K562 (cell line): ENCODE results near the gene FFAR1. TPM values are rescaled to one million over a fixed set of nuclear protein-coding genes. Genes with fewer than 3 reads are reported as not detected.

Experiments used
- CCNT2 ChIP-seq: IDR thresholded peaks from 2 replicates; pipeline ENCODE4 v1.6.1; 2011; ENCODE audit warnings: borderline replicate concordance, low read depth, mild to moderate bottlenecking, moderate library complexity, mixed read lengths, low read length; ENCODE audit not compliant: insufficient read length; ENCODE audit errors: extremely low read depth
- MEF2A ChIP-seq: IDR thresholded peaks from 2 replicates; pipeline ENCODE4 v1.6.1; 2011; ENCODE audit warnings: low read depth, mild to moderate bottlenecking, low read length, moderate library complexity; ENCODE audit not compliant: control insufficient read depth
- polyA plus RNA-seq, 8 experiments: library from polyadenylated mRNA; depleted of rRNA in 4 of 8; stranded (reverse) in 5 of 8; unstranded in 3 of 8; fragments of >200 nt; fragmentation: Nextera tagmentation in 2 of 8; fragmentation: Illumina TruSeq in 1 of 8; extraction: Ambion mirVana in 2 of 8; extraction: Trizol in 1 of 8; gene quantifications; 2 replicates each; pipeline versions ENCODE4 v1.2.1 to v1.2.3, GENCODE V29; 2011 to 2014; ENCODE audit warnings: inconsistent platforms in 1 of 8, missing spikeins in 1 of 8
- total RNA-seq, 7 experiments: library from RNA; depleted of rRNA in 6 of 7; stranded (reverse); fragments of >200 nt in 6 of 7; fragmentation: Illumina TruSeq in 2 of 7; extraction: Trizol in 2 of 7; gene quantifications; 2 replicates each; pipeline versions ENCODE4 v1.2.1 to v1.2.3, GENCODE V29; 2011 to 2021; ENCODE audit warnings: low replicate concordance in 1 of 7
- TF ChIP-seq, protein P1 (sequence below), 2 experiments: fragments of 450-650 bp; formaldehyde crosslinking in 1 of 2; IDR thresholded peaks; 2 replicates each; pipeline versions ENCODE4 v1.4.0 to v1.6.1; 2014 to 2020; ENCODE audit warnings: mild to moderate bottlenecking in 2 of 2, borderline replicate concordance in 1 of 2, low read depth in 1 of 2
- TF ChIP-seq, protein P2 (sequence below): fragments of 450-650 bp; formaldehyde crosslinking; IDR thresholded peaks from 2 replicates; pipeline ENCODE4 v1.4.0; 2022; ENCODE audit warnings: mild to moderate bottlenecking, moderate library complexity
- TF ChIP-seq, protein P3 (sequence below): fragments of 250-450 bp; sonication (Bioruptor Pico); IDR thresholded peaks from 2 replicates; pipeline ENCODE4 v1.4.0; 2020; ENCODE audit warnings: mild to moderate bottlenecking
- TF ChIP-seq, protein P4 (sequence below): fragments of 250-450 bp; sonication (Bioruptor Pico); IDR thresholded peaks from 2 replicates; pipeline ENCODE4 v1.5.1; 2021; ENCODE audit warnings: mild to moderate bottlenecking
- TF ChIP-seq, protein P5 (sequence below): fragments of 250-450 bp; sonication (Bioruptor Pico); IDR thresholded peaks from 2 replicates; pipeline ENCODE4 v1.4.0; 2020; ENCODE audit warnings: mild to moderate bottlenecking, moderate library complexity, borderline replicate concordance
- TF ChIP-seq, protein P6 (sequence below): IDR thresholded peaks from 2 replicates; pipeline ENCODE4 v1.6.1; 2011; ENCODE audit warnings: borderline replicate concordance, low read depth, mild to moderate bottlenecking, moderate library complexity, low read length; ENCODE audit not compliant: insufficient read depth, poor library complexity, severe bottlenecking

Gene FFAR1
- total and polyA plus RNA-seq, 9 of the 15 experiments (the other 6 are each of a cell fraction or from before 2014, with no cell fraction given) = not detected

DNA sequence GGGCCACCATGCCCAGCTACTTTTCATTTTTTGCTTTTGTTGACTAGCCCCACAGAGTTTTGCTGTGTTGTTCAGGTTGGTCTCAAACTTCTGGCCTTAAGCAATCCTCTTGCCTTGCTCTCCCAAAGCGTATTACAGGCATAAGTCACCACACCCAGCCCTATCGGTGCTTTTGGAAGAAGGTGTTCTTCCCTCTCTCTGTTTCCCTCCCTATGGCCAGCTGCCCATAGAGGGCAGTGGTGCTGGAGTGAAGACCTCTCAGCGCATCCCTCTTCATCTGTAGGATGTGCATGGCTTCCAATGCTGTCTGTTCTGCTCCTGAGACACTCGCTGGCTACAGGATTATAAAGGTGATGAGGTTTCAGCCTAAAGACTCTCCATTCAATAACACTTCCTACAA is 20.1 kb upstream of the FFAR1 start (continued):
- TF ChIP-seq, protein P1, sequence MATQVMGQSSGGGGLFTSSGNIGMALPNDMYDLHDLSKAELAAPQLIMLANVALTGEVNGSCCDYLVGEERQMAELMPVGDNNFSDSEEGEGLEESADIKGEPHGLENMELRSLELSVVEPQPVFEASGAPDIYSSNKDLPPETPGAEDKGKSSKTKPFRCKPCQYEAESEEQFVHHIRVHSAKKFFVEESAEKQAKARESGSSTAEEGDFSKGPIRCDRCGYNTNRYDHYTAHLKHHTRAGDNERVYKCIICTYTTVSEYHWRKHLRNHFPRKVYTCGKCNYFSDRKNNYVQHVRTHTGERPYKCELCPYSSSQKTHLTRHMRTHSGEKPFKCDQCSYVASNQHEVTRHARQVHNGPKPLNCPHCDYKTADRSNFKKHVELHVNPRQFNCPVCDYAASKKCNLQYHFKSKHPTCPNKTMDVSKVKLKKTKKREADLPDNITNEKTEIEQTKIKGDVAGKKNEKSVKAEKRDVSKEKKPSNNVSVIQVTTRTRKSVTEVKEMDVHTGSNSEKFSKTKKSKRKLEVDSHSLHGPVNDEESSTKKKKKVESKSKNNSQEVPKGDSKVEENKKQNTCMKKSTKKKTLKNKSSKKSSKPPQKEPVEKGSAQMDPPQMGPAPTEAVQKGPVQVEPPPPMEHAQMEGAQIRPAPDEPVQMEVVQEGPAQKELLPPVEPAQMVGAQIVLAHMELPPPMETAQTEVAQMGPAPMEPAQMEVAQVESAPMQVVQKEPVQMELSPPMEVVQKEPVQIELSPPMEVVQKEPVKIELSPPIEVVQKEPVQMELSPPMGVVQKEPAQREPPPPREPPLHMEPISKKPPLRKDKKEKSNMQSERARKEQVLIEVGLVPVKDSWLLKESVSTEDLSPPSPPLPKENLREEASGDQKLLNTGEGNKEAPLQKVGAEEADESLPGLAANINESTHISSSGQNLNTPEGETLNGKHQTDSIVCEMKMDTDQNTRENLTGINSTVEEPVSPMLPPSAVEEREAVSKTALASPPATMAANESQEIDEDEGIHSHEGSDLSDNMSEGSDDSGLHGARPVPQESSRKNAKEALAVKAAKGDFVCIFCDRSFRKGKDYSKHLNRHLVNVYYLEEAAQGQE (IDR thresholded peaks at IDR 0.05; ENCODE audit: borderline replicate concordance) = peak; percentile 64
- TF ChIP-seq, protein P1 (CRISPR knock-in tag; IDR thresholded peaks at IDR 0.05; ENCODE audit: low read depth) = no peak
- TF ChIP-seq, protein P2, sequence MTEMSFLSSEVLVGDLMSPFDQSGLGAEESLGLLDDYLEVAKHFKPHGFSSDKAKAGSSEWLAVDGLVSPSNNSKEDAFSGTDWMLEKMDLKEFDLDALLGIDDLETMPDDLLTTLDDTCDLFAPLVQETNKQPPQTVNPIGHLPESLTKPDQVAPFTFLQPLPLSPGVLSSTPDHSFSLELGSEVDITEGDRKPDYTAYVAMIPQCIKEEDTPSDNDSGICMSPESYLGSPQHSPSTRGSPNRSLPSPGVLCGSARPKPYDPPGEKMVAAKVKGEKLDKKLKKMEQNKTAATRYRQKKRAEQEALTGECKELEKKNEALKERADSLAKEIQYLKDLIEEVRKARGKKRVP = no peak
- TF ChIP-seq CCNT2 (no peak), MEF2A (no peak)
- TF ChIP-seq, protein P3, sequence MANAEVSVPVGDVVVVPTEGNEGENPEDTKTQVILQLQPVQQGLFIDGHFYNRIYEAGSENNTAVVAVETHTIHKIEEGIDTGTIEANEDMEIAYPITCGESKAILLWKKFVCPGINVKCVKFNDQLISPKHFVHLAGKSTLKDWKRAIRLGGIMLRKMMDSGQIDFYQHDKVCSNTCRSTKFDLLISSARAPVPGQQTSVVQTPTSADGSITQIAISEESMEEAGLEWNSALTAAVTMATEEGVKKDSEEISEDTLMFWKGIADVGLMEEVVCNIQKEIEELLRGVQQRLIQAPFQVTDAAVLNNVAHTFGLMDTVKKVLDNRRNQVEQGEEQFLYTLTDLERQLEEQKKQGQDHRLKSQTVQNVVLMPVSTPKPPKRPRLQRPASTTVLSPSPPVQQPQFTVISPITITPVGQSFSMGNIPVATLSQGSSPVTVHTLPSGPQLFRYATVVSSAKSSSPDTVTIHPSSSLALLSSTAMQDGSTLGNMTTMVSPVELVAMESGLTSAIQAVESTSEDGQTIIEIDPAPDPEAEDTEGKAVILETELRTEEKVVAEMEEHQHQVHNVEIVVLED = no peak
- TF ChIP-seq, protein P4, sequence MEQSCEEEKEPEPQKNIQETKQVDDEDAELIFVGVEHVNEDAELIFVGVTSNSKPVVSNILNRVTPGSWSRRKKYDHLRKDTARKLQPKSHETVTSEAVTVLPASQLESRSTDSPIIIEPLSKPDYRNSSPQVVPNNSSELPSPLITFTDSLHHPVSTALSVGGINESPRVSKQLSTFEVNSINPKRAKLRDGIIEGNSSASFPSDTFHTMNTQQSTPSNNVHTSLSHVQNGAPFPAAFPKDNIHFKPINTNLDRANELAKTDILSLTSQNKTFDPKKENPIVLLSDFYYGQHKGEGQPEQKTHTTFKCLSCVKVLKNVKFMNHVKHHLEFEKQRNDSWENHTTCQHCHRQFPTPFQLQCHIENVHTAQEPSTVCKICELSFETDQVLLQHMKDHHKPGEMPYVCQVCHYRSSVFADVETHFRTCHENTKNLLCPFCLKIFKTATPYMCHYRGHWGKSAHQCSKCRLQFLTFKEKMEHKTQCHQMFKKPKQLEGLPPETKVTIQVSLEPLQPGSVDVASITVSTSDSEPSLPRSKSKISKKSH (CRISPR knock-in tag) = no peak
- TF ChIP-seq, protein P5, sequence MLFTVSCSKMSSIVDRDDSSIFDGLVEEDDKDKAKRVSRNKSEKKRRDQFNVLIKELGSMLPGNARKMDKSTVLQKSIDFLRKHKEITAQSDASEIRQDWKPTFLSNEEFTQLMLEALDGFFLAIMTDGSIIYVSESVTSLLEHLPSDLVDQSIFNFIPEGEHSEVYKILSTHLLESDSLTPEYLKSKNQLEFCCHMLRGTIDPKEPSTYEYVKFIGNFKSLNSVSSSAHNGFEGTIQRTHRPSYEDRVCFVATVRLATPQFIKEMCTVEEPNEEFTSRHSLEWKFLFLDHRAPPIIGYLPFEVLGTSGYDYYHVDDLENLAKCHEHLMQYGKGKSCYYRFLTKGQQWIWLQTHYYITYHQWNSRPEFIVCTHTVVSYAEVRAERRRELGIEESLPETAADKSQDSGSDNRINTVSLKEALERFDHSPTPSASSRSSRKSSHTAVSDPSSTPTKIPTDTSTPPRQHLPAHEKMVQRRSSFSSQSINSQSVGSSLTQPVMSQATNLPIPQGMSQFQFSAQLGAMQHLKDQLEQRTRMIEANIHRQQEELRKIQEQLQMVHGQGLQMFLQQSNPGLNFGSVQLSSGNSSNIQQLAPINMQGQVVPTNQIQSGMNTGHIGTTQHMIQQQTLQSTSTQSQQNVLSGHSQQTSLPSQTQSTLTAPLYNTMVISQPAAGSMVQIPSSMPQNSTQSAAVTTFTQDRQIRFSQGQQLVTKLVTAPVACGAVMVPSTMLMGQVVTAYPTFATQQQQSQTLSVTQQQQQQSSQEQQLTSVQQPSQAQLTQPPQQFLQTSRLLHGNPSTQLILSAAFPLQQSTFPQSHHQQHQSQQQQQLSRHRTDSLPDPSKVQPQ (CRISPR knock-in tag) = no peak
- TF ChIP-seq, protein P6, sequence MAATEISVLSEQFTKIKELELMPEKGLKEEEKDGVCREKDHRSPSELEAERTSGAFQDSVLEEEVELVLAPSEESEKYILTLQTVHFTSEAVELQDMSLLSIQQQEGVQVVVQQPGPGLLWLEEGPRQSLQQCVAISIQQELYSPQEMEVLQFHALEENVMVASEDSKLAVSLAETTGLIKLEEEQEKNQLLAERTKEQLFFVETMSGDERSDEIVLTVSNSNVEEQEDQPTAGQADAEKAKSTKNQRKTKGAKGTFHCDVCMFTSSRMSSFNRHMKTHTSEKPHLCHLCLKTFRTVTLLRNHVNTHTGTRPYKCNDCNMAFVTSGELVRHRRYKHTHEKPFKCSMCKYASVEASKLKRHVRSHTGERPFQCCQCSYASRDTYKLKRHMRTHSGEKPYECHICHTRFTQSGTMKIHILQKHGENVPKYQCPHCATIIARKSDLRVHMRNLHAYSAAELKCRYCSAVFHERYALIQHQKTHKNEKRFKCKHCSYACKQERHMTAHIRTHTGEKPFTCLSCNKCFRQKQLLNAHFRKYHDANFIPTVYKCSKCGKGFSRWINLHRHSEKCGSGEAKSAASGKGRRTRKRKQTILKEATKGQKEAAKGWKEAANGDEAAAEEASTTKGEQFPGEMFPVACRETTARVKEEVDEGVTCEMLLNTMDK = peak; percentile 34
